Body of pancreas (tissue), 4 donors: ENCODE results near the gene UFM1.

ENCODE experiments used
- CTCF ChIP-seq, 7 experiments: fragments of 450-650 bp in 4 of 7; fragments of 200-600 bp in 3 of 7; sonication (generic) in 3 of 7; IDR thresholded peaks; one replicate each; pipeline ENCODE4 v1.5.1; 2016 to 2019; ENCODE audit warnings: antibody characterized with exemption in 7 of 7
- POLR2A ChIP-seq, 3 donors: fragments of 450-650 bp; IDR thresholded peaks; one replicate each; pipeline ENCODE4 v1.6.1; 2016; ENCODE audit warnings: antibody characterized with exemption in 3 of 3, mild to moderate bottlenecking in 2 of 3

DNA sequence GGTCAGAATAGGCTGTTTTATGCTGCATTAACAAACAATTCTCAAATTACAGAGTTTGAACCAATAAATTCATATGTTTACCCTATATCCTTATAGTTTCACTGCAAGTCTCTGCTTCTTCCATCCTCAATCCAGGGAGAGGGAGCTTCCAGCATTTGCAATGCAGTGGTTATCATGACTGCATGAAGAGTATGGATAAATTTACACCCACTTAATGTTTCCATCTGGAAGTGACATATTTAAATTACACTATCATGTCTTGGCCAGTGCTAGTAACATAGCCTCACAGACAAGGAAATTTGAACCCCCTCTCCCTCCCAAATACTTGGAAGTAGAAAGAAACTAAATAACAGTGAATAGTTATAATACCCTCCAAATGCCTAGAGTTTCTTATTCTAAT is 33.5 kb upstream of the UFM1 start:
- TF ChIP-seq POLR2A (IDR thresholded peaks at IDR 0.05), result no peak
- TF ChIP-seq CTCF (IDR thresholded peaks at IDR 0.05), result no peak
